GM19395 (cell line): Measurements from ENCODE around the gene FAM118A.
"Not testable (repeated sequence)": the region's sequence is repeated elsewhere in the genome, so short reads cannot be mapped to it uniquely, and the experiment has no call there.

ENCODE experiments used
- ATAC-seq: cut with Tn5 transposase; IDR thresholded peaks from one replicate; pipeline ENCODE4 v1.9.1; 2021; ENCODE audit warnings: mild to moderate bottlenecking, moderate library complexity; ENCODE audit not compliant: unreplicated experiment

Gene FAM118A

DNA sequence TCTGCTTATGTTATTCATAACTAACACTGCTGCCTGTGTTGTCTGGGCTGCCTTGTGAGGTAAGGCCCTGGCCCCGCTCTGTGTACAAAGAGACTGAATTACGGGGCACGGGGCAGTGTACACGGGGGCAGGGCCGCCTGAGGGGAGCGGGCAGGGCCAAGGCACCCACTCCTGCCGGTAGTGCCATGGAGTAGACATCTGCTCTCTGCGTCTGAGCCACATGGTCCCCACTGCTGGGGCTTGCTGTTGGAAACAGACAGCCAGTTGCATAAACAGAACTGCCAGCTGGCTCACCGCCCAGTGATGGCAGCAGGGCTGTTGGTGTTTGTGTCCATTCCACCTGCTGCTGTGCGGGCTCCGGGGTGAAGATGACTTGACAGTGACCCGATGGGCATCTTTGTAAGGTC lies 19.8 kb downstream of the FAM118A start:
- no peak for ATAC-seq

GRCh38 chr22:45330548-45330947 lies 20.8 kb downstream of the FAM118A start:
- ATAC-seq = no peak

- ATAC-seq = no peak
Measured at GRCh38 chr22:45331486-45331885, 21.8 kb downstream of the FAM118A start.

DNA sequence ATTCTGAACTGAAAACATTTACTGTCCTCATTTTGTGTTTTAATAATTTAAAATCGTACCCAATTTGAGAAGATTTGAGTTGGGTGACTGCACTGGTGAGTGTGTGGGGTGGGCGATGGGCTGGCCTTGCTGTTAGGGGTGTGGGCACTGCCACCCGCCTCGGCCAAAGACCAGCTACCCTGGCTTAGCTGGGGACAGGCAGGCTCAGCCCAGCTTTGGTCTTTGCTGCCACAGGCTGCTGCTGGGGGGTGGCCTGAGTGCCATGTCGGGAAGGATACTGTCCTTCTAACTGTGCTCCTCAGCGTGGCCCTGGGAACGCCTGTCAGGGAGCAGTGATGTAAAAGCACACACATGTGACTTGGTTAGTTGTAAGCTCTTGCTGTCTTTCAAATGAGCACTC lies 22.3 kb downstream of the FAM118A start:
- ATAC-seq = no peak

GRCh38 chr22:45334068-45334467 lies 24.3 kb downstream of the FAM118A start:
- no peak for ATAC-seq

DNA sequence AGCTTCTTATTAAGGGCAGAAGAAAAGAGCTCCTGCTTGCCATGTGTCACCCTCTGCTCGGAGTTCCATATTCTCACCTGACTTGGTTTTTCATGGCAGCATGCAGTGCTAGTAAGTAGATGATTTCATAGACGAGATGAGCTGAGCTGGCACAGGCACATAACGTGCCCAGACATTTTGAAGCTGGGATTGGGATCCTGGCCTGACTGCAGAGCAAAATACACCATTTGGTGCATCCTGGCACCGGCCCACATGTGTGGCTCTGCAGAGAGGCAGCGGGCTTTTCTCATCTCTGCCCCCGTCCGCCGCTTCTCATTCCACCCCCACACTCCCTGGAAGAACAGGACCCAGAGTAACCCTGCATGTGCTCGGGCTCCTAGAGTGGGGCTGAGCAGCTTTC lies 24.8 kb downstream of the FAM118A start:
- no peak for ATAC-seq

DNA sequence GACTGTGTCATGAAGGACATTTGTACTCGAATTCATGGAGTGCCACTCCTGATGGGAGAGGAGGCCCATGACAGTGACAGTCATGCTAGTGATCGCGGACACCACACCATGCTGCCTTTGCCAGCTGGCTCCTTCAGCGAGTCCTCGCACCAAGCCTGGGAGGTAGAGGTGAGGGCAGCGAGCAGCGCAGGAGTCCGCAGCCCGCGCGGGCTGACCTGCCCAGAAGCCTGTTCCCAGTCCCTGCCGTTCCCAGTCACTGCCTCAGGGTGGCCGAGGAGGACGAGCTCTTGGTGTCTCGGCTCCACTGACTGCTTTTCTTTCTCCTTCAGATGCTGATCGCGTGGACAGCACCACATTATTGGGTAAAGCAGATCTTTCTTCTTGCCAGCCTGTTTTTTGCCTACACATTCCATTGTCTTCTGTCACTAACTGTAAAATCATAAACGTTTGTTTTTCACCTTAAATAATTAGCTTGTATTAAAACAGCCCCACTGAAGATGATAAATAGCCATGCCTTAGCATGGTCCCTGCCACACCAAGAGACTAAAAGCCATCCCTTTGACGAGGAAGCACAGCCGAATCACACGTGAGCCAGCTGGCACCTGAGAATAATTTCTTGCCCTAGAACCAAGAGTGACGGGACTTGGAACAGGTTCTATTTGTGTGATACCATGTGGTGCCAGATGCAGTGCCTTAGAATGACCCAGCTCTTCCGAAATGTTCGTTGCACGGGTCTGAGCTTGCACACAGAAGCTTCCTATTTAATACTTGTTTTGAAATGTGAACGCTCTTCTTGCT lies 25.5 kb downstream of the FAM118A start:
- ATAC-seq = no peak

- no peak for ATAC-seq
Measured at GRCh38 chr22:45335854-45336522, 26.3 kb downstream of the FAM118A start.

GRCh38 chr22:45336971-45337431 lies 27.3 kb downstream of the FAM118A start:
- ATAC-seq = no peak

DNA sequence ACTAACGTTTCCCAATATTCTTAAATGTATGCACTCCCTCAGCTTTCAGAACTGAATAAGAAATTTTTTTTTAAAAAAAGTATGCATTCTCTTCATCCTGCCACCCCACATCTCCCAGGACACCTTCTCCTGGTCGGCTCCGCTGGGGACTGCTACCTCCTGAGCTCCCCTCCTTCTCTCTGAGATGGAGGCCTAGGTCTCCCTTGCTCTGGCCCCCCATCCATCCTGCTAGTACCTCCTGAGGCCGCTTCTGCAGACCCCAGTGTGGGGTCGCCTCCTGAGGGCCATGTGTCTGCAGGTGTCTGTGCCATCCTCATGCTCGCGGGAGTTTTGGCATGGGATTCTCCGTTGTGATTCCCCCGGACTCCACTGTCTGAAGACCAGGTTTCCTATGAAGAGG lies 27.8 kb downstream of the FAM118A start:
- no peak for ATAC-seq

GRCh38 chr22:45338795-45339194 lies 29.1 kb downstream of the FAM118A start:
- ATAC-seq = no peak

DNA sequence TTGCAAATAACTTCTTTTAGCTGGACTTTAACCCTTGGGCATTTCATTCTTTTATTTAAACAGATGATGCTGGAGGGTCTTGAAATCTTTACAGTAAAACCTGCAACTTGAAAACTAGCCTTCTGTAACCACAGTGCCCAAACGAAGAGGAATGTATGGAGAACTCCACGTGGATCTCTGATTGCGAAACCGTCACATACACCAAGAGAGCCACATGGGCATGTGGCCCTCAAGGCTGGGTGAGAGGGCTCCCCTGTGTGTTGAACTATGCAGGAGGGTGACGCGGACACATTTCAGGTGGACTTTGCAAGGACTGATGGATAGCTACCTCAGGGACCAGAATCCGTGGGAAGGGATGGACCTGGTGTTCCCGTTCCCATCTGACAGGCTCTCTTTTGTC lies 30.6 kb downstream of the FAM118A start:
- ATAC-seq = no peak

DNA sequence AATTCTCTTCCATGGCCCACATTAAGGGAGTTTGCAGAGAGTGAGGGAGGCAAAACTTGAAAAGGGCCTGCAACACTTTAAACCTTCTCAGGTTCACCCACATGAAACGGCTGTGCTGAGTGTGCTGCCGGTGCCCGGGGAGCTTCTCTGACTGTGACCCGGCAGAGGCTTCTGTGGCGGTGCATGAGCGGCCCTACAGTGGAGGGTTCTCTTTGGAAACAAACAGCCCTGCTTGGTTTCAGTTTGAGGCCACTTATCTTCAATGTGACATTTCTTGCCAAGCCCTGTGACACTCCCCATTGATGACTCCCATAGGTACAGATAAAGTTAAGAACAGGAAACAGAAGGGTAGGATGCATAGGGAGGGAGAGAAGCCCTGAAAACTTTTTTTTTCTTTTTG lies 31.8 kb downstream of the FAM118A start:
- no peak for ATAC-seq

DNA sequence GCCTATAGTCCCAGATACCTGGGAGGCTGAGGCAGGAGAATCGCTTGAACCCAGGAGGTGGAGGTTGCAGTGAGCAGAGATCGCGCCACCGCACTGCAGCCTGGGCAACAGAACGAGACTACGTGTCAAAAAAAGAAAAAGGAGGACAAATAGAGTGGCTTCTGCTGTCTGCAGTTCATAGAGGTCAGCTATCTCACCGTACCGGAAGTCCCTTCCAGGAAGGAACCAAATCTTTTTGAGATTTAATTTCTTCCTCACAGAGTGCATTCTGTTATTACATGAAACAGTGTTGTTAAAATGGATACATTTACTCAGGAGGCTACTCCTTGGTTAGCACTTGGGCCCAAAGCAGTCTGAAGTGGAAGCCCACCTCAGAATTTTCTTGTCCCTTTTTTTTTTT lies 33.4 kb downstream of the FAM118A start:
- ATAC-seq = no peak

- no peak for ATAC-seq
Measured at GRCh38 chr22:45344334-45344733, 34.6 kb downstream of the FAM118A start.

- ATAC-seq = no peak
Measured at GRCh38 chr22:45349916-45350315, 40.2 kb downstream of the FAM118A start.

GRCh38 chr22:45351956-45352355 lies 42.2 kb downstream of the FAM118A start:
- no peak for ATAC-seq

GRCh38 chr22:45352757-45353156 lies 43.0 kb downstream of the FAM118A start:
- not testable (repeated sequence) for ATAC-seq

GRCh38 chr22:45353786-45354185 lies 44.1 kb downstream of the FAM118A start:
- no peak for ATAC-seq

DNA sequence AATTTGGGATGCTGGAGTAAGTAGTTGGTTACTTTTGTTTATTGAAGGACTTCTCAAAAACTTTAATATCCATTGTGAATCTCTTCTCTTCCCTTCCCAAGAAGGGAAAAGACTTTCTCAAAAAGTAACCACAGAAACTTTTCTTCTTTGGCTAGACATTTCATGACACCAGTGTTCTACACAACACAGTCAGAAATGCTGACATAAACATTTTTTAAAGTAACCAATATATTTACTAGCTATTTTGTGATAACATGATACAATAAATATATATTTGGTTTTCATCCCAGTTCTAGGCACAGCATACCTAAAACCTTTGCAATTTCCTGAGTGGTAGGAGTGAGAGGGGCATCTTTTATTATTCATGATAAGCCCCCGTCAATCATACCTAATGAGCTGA lies 47.8 kb downstream of the FAM118A start:
- no peak for ATAC-seq

GRCh38 chr22:45358127-45358526 lies 48.4 kb downstream of the FAM118A start:
- ATAC-seq = no peak

GRCh38 chr22:45359627-45360026 lies 49.9 kb downstream of the FAM118A start:
- ATAC-seq = no peak
